Measurements from ENCODE around the gene RCE1.

The RCE1 gene

GRCh38 chr11:66857927-66858185 lies 14.6 kb downstream of the RCE1 start:
- no peak for DNase-seq

GRCh38 chr11:66858186-66858938 lies 15.1 kb downstream of the RCE1 start:
- no peak for DNase-seq

GRCh38 chr11:66858939-66859685 lies 15.9 kb downstream of the RCE1 start:
- DNase-seq: no peak

- no peak for DNase-seq
Measured at GRCh38 chr11:66859686-66860448, 16.6 kb downstream of the RCE1 start.

GRCh38 chr11:66860449-66860831 lies 17.2 kb downstream of the RCE1 start:
- no peak for DNase-seq

- no peak for DNase-seq
Measured at GRCh38 chr11:66861038-66861773, 18.0 kb downstream of the RCE1 start.

- no peak for DNase-seq
Measured at GRCh38 chr11:66861774-66862558, 18.7 kb downstream of the RCE1 start.

GRCh38 chr11:66862559-66863037 lies 19.4 kb downstream of the RCE1 start:
- no peak for DNase-seq

GRCh38 chr11:66863428-66864125 lies 20.3 kb downstream of the RCE1 start:
- no peak for DNase-seq

- no peak for DNase-seq
Measured at GRCh38 chr11:66864172-66864901, 21.1 kb downstream of the RCE1 start.

GRCh38 chr11:66864924-66865697 lies 21.9 kb downstream of the RCE1 start:
- peak in 1 of 2 experiments; percentile 33 for DNase-seq

GRCh38 chr11:66866007-66866406 lies 22.8 kb downstream of the RCE1 start:
- DNase-seq: no peak

- no peak for DNase-seq
Measured at GRCh38 chr11:66866511-66866986, 23.3 kb downstream of the RCE1 start.

GRCh38 chr11:66867425-66868040 lies 24.3 kb downstream of the RCE1 start:
- DNase-seq: no peak

- no peak for DNase-seq
Measured at GRCh38 chr11:66868082-66868725, 25.0 kb downstream of the RCE1 start.

GRCh38 chr11:66868726-66869566 lies 25.7 kb downstream of the RCE1 start:
- DNase-seq: no peak

- no peak for DNase-seq
Measured at GRCh38 chr11:66869567-66869870, 26.3 kb downstream of the RCE1 start.

- no peak for DNase-seq
Measured at GRCh38 chr11:66870131-66870530, 26.9 kb downstream of the RCE1 start.

All from cerebellar nuclear complex (tissue), 1 donor.